Right atrium auricular region (tissue), 2 donors: ENCODE measurements around the gene CS. TPM values are rescaled to one million over a fixed set of nuclear protein-coding genes. Genes with fewer than 3 reads are reported as not detected.

Experiments
- DNase-seq: peaks from one replicate; pipeline ENCODE4 v3.0.0-alpha.2; 2019; ENCODE audit warnings: low spot score
- H3K27ac ChIP-seq, 2 donors: fragments of 200-600 bp; sonication (generic); 1 replicate in 1 of 2; 2 replicates in 1 of 2; pipeline ENCODE4 v1.5.1; 2016 to 2019
- H3K27me3 ChIP-seq, 2 donors: fragments of 200-600 bp; sonication (generic); one replicate each; pipeline versions ENCODE4 v1.5.1 to v1.6.0; 2017 to 2019
- H3K36me3 ChIP-seq: fragments of 200-600 bp; sonication (generic); one replicate; pipeline ENCODE4 v1.5.1; 2016
- H3K4me1 ChIP-seq, 2 donors: fragments of 200-600 bp; sonication (generic); one replicate each; pipeline versions ENCODE4 v1.5.1 to v1.6.0; 2017 to 2019
- H3K4me3 ChIP-seq, 2 donors: fragments of 200-600 bp; sonication (generic); 1 replicate in 1 of 2; 2 replicates in 1 of 2; pipeline ENCODE4 v1.5.1; 2017 to 2019; ENCODE audit warnings: mild to moderate bottlenecking in 1 of 2, moderate library complexity in 1 of 2
- H3K9me3 ChIP-seq, 2 donors: fragments of 200-600 bp; sonication (generic); one replicate each; pipeline ENCODE4 v1.5.1; 2019
- CTCF ChIP-seq, 2 donors: fragments of 200-600 bp; sonication (generic); IDR thresholded peaks; one replicate each; pipeline ENCODE4 v1.5.1; 2019; ENCODE audit warnings: antibody characterized with exemption in 2 of 2
- total RNA-seq, 2 donors: library from RNA; depleted of rRNA; stranded (reverse); fragments of >200 nt; gene quantifications; one replicate each; pipeline ENCODE4 v1.1.0, GENCODE V29; 2016

The CS gene
- total RNA-seq, 2 donors from 2014 or later, result 236 to 513 TPM

GRCh38 chr12:56236985-56237384 lies 63.1 kb downstream of the CS start:
- DNase-seq, result no peak
- Histone ChIP-seq H3K4me1 (no peaks in the 10 kb centered on the region), H3K36me3 (peaks cover 27% of the 10 kb centered on the region), H3K27me3 (no peaks in the 10 kb centered on the region), H3K27ac (no peak overlapping the region), H3K9me3 (no peaks in the 10 kb centered on the region), H3K4me3 (no peak overlapping the region)
- TF ChIP-seq CTCF (IDR thresholded peaks at IDR 0.05), result no peak

GRCh38 chr12:56236091-56236490 lies 64.0 kb downstream of the CS start:
- no peaks in the 10 kb centered on the region for H3K27me3 ChIP-seq
- peaks cover 18% of the 10 kb centered on the region for H3K36me3 ChIP-seq
- no peak for DNase-seq
- H3K4me3 ChIP-seq, result no peak overlapping the region
- no peaks in the 10 kb centered on the region for H3K4me1 ChIP-seq
- no peaks in the 10 kb centered on the region for H3K9me3 ChIP-seq
- no peak overlapping the region for H3K27ac ChIP-seq
- no peak for TF ChIP-seq CTCF (IDR thresholded peaks at IDR 0.05)

- Histone ChIP-seq H3K4me1 (no peaks in the 10 kb centered on the region), H3K36me3 (peaks cover 6% of the 10 kb centered on the region), H3K4me3 (no peak overlapping the region), H3K9me3 (no peaks in the 10 kb centered on the region), H3K27me3 (no peaks in the 10 kb centered on the region), H3K27ac (no peak overlapping the region)
- TF ChIP-seq CTCF (IDR thresholded peaks at IDR 0.05), result no peak
- no peak for DNase-seq
Measured at GRCh38 chr12:56234746-56235436, 65.2 kb downstream of the CS start.

- no peak overlapping the region for H3K27ac ChIP-seq
- H3K4me3 ChIP-seq, result no peak overlapping the region
- no peak for DNase-seq
- H3K4me1 ChIP-seq, result no peaks in the 10 kb centered on the region
- no peaks in the 10 kb centered on the region for H3K9me3 ChIP-seq
- H3K36me3 ChIP-seq, result peaks cover 6% of the 10 kb centered on the region
- TF ChIP-seq CTCF (IDR thresholded peaks at IDR 0.05), result no peak
- no peaks in the 10 kb centered on the region for H3K27me3 ChIP-seq
Measured at GRCh38 chr12:56231184-56231582, 68.9 kb downstream of the CS start.

GRCh38 chr12:56230432-56231183 lies 69.5 kb downstream of the CS start:
- H3K27me3 ChIP-seq, result no peaks in the 10 kb centered on the region
- H3K9me3 ChIP-seq, result no peaks in the 10 kb centered on the region
- no peak overlapping the region for H3K27ac ChIP-seq
- H3K4me1 ChIP-seq, result no peaks in the 10 kb centered on the region
- H3K36me3 ChIP-seq, result peaks cover 9% of the 10 kb centered on the region
- H3K4me3 ChIP-seq, result no peak overlapping the region
- TF ChIP-seq CTCF (IDR thresholded peaks at IDR 0.05), result no peak
- DNase-seq, result no peak
